ENCODE results near the gene DISC1. TPM values are rescaled to one million over a fixed set of nuclear protein-coding genes. Genes with fewer than 3 reads are reported as not detected.

DISC1 gene
- polyA plus RNA-seq, 3 donors, result 5.5 to 14.7 (median 5.8) TPM

DNA sequence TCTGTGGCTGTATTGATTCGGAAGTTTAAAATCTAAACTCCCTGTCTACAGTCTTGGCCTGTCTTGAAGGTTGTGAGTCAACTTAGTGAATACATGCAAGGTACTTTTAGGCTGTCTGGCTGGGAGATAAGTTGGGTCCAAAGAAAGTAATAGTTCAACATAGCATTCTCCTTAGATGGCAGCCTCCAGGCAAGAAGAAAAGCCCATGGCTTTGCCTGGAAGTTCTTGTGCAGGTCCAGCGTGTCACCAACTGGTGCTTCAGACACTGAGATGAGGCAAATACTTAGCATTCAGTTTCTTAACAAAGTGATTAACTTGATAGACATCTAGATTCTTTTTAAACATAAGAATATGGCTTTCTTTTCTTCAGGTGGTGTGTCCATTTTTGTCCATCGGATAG lies 328.2 kb downstream of the DISC1 start:
- Histone ChIP-seq H3K27ac (ENCODE audit: low read depth in 1 of 2, low read length in 2 of 2) (no peak overlapping the region), H3K4me3 (replicated peaks in 1 of 3; ENCODE audit: low read depth in 2 of 3, low read length in 3 of 3) (no peak overlapping the region), H3K4me2 (replicated peaks; ENCODE audit: extremely low read depth, low read length, poor library complexity, severe bottlenecking) (no peak overlapping the region), H3K9ac (ENCODE audit: insufficient read depth, low read length, poor library complexity, severe bottlenecking) (no peak overlapping the region), H3K9me3 (replicated peaks in 1 of 2; ENCODE audit: control insufficient read depth in 1 of 2, insufficient read depth in 1 of 2, low read length in 2 of 2) (peaks cover 0 to 4% of the 10 kb centered on the region in 2 donors), H3K4me1 (ENCODE audit: control insufficient read depth in 1 of 2, insufficient read depth in 2 of 2, low read length in 2 of 2) (no peaks in the 10 kb centered on the region), H2AFZ (ENCODE audit: insufficient read depth, low read depth, low read length, poor library complexity, severe bottlenecking) (no peak overlapping the region), H3K79me2 (ENCODE audit: insufficient read depth, low read length) (no peaks in the 10 kb centered on the region), H4K20me1 (ENCODE audit: insufficient read depth, low read length) (no peaks in the 10 kb centered on the region), H3K36me3 (replicated peaks in 1 of 2; ENCODE audit: control insufficient read depth in 1 of 2, insufficient read depth in 2 of 2, low read length in 2 of 2) (peaks cover 12 to 46% of the 10 kb centered on the region in 2 donors), H3K27me3 (ENCODE audit: control insufficient read depth in 2 of 2, insufficient read depth in 2 of 2, low read length in 2 of 2) (no peaks in the 10 kb centered on the region)
- TF ChIP-seq CTCF (IDR thresholded peaks at IDR 0.05), result no peak
- no peaks in the 10 kb centered on the region for H3K27me3 Mint-ChIP-seq (ENCODE audit: low read depth in 3 of 3)
- DNase-seq, result no peak
- peaks cover 0 to 9% (median 5%) of the 10 kb centered on the region in 7 donors for H3K9me3 Mint-ChIP-seq
- WGBS (ENCODE audit: insufficient coverage), result 100% methylated on average over 1 of the region's 3 CpGs
- no peak overlapping the region for H3K4me3 Mint-ChIP-seq
- no peaks in the 10 kb centered on the region for H3K4me1 Mint-ChIP-seq
- H3K36me3 Mint-ChIP-seq, result peaks cover 41 to 52% of the 10 kb centered on the region in 2 donors
- intact Hi-C loops (cut with micrococcal nuclease), result no loop called here
- H3K27ac Mint-ChIP-seq, result no peak overlapping the region

DNA sequence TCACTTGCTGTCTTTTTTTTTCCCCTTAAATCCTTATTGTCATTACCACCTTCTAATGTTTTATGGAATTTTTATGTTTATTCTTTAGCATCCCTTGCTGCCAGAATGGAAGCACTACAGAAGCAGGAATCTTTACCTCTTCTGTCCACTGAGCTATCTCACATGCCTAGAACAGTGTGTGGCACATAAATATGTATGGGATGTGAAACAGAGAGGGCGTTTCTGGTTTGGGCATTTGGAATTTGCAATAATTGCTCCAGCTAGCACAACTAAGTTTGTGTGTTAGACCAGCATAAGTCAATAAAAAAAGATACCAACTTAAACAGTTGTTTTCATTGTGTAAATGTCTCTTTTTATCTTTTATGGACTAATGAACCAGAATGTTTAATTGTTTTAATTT lies 330.8 kb downstream of the DISC1 start:
- no peak overlapping the region for H3K4me3 Mint-ChIP-seq
- H3K4me1 Mint-ChIP-seq, result no peaks in the 10 kb centered on the region
- no peaks in the 10 kb centered on the region for H3K27me3 Mint-ChIP-seq (ENCODE audit: low read depth in 3 of 3)
- intact Hi-C loops (cut with micrococcal nuclease), result no loop called here
- Histone ChIP-seq H3K9me3 (replicated peaks in 1 of 2; ENCODE audit: control insufficient read depth in 1 of 2, insufficient read depth in 1 of 2, low read length in 2 of 2) (peaks cover 0 to 4% of the 10 kb centered on the region in 2 donors), H3K27me3 (ENCODE audit: control insufficient read depth in 2 of 2, insufficient read depth in 2 of 2, low read length in 2 of 2) (no peaks in the 10 kb centered on the region), H3K79me2 (ENCODE audit: insufficient read depth, low read length) (no peaks in the 10 kb centered on the region), H3K4me3 (replicated peaks in 1 of 3; ENCODE audit: low read depth in 2 of 3, low read length in 3 of 3) (no peak overlapping the region), H3K36me3 (replicated peaks in 1 of 2; ENCODE audit: control insufficient read depth in 1 of 2, insufficient read depth in 2 of 2, low read length in 2 of 2) (peaks cover 22 to 66% of the 10 kb centered on the region in 2 donors), H3K4me1 (ENCODE audit: control insufficient read depth in 1 of 2, insufficient read depth in 2 of 2, low read length in 2 of 2) (no peaks in the 10 kb centered on the region), H4K20me1 (ENCODE audit: insufficient read depth, low read length) (no peaks in the 10 kb centered on the region), H2AFZ (ENCODE audit: insufficient read depth, low read depth, low read length, poor library complexity, severe bottlenecking) (no peak overlapping the region), H3K4me2 (replicated peaks; ENCODE audit: extremely low read depth, low read length, poor library complexity, severe bottlenecking) (no peak overlapping the region), H3K27ac (ENCODE audit: low read depth in 1 of 2, low read length in 2 of 2) (no peak overlapping the region), H3K9ac (ENCODE audit: insufficient read depth, low read length, poor library complexity, severe bottlenecking) (no peak overlapping the region)
- H3K9me3 Mint-ChIP-seq, result peaks cover 0 to 9% (median 5%) of the 10 kb centered on the region in 7 donors
- WGBS (ENCODE audit: insufficient coverage), result no CpG with 5 or more reads among the region's 1 CpG
- no peak for DNase-seq
- H3K27ac Mint-ChIP-seq, result no peak overlapping the region
- no peak for TF ChIP-seq CTCF (IDR thresholded peaks at IDR 0.05)
- peaks cover 63 to 73% of the 10 kb centered on the region in 2 donors for H3K36me3 Mint-ChIP-seq

Data from CD14-positive monocyte (primary cell).